Mesenchymal stem cell (in vitro differentiated cells and primary cell): Measurements from ENCODE around the gene CBL.
"Not testable (repeated sequence)": the region's sequence is repeated elsewhere in the genome, so short reads cannot be mapped to it uniquely, and the experiment has no call there.

ENCODE experiments used
- DNase-seq: peaks from one replicate; pipeline ENCODE4 v3.0.0-alpha.2; 2013
- H2AFZ ChIP-seq: one replicate; pipeline ENCODE4 v1.6.1; 2013; ENCODE audit warnings: low read depth, mild to moderate bottlenecking, control low read depth, inconsistent platforms, low read length, moderate library complexity
- H2AK5ac ChIP-seq: 2 replicates; pipeline ENCODE4 v1.6.1; 2013; ENCODE audit warnings: low read length, moderate library complexity, mild to moderate bottlenecking, inconsistent platforms; ENCODE audit not compliant: severe bottlenecking
- H2BK120ac ChIP-seq: one replicate; pipeline ENCODE4 v1.6.1; 2013; ENCODE audit warnings: low read depth, mild to moderate bottlenecking, inconsistent platforms, low read length, moderate library complexity
- H2BK12ac ChIP-seq, 2 experiments: one replicate each; pipeline ENCODE4 v1.6.1; 2013; ENCODE audit warnings: inconsistent platforms in 2 of 2, low read length in 2 of 2, mild to moderate bottlenecking in 2 of 2, moderate library complexity in 2 of 2, control low read depth in 1 of 2
- H2BK15ac ChIP-seq: one replicate; pipeline ENCODE4 v1.6.1; 2013; ENCODE audit warnings: mild to moderate bottlenecking, low read depth, inconsistent platforms; ENCODE audit not compliant: poor library complexity, severe bottlenecking
- H2BK5ac ChIP-seq: 2 replicates; pipeline ENCODE4 v1.6.1; 2013; ENCODE audit warnings: low read depth, mild to moderate bottlenecking, low read length, control low read depth, inconsistent platforms; ENCODE audit not compliant: poor library complexity, severe bottlenecking
- H3K14ac ChIP-seq, 2 experiments: one replicate each; pipeline ENCODE4 v1.6.1; 2013; ENCODE audit warnings: inconsistent platforms in 2 of 2, low read length in 2 of 2, control low read depth in 1 of 2, mild to moderate bottlenecking in 1 of 2, moderate library complexity in 1 of 2
- H3K18ac ChIP-seq, 2 experiments: one replicate each; pipeline ENCODE4 v1.6.1; 2013; ENCODE audit warnings: inconsistent platforms in 2 of 2, low read length in 2 of 2, control low read depth in 1 of 2, low read depth in 1 of 2, mild to moderate bottlenecking in 1 of 2
- H3K23ac ChIP-seq, 2 experiments: one replicate each; pipeline ENCODE4 v1.6.1; 2013; ENCODE audit warnings: inconsistent platforms in 2 of 2, low read length in 2 of 2, mild to moderate bottlenecking in 2 of 2, moderate library complexity in 2 of 2, control low read depth in 1 of 2
- H3K27ac ChIP-seq: 2 replicates; pipeline ENCODE4 v1.5.1; 2013; ENCODE audit warnings: mild to moderate bottlenecking, moderate library complexity, low read length, control low read depth, inconsistent platforms; ENCODE audit not compliant: poor library complexity, severe bottlenecking
- H3K27me3 ChIP-seq, 2 experiments: 2 replicates each; pipeline versions ENCODE4 v1.6.1 to v1.7.0; 2013; ENCODE audit warnings: low read length in 2 of 2, mild to moderate bottlenecking in 2 of 2, moderate library complexity in 2 of 2, control low read depth in 1 of 2, inconsistent platforms in 1 of 2; ENCODE audit not compliant: control insufficient read depth in 1 of 2, insufficient read depth in 1 of 2
- H3K36me3 ChIP-seq, 2 experiments: 2 replicates each; pipeline versions ENCODE4 v1.6.1 to v1.7.0; 2013; ENCODE audit warnings: low read length in 2 of 2, control low read depth in 1 of 2, inconsistent platforms in 1 of 2, low read depth in 1 of 2, mild to moderate bottlenecking in 1 of 2; ENCODE audit not compliant: insufficient read depth in 2 of 2, control insufficient read depth in 1 of 2
- H3K4ac ChIP-seq, 2 experiments: one replicate each; pipeline ENCODE4 v1.6.1; 2013; ENCODE audit warnings: inconsistent platforms in 2 of 2, low read length in 2 of 2, mild to moderate bottlenecking in 2 of 2, moderate library complexity in 2 of 2, control low read depth in 1 of 2, low read depth in 1 of 2
- H3K4me1 ChIP-seq: 2 replicates; pipeline ENCODE4 v1.6.1; 2013; ENCODE audit warnings: low read depth, low read length, control low read depth; ENCODE audit not compliant: control insufficient read depth, insufficient read depth
- H3K4me2 ChIP-seq: 2 replicates; pipeline ENCODE4 v1.6.1; 2013; ENCODE audit warnings: low read length, mild to moderate bottlenecking, inconsistent platforms; ENCODE audit not compliant: poor library complexity, severe bottlenecking
- H3K4me3 ChIP-seq, 2 experiments: 2 replicates each; pipeline versions ENCODE4 v1.5.1 to v1.7.0; 2013; ENCODE audit warnings: low read length in 2 of 2, mild to moderate bottlenecking in 2 of 2, control low read depth in 1 of 2, low read depth in 1 of 2; ENCODE audit not compliant: insufficient read depth in 1 of 2
- H3K79me1 ChIP-seq: replicated peaks from 2 replicates; pipeline ENCODE4 v1.6.1; 2013; ENCODE audit warnings: mild to moderate bottlenecking, control low read depth, low read length, inconsistent platforms; ENCODE audit not compliant: poor library complexity, severe bottlenecking
- H3K9ac ChIP-seq: 2 replicates; pipeline ENCODE4 v1.7.0; 2013; ENCODE audit warnings: mild to moderate bottlenecking, low read length, moderate library complexity
- H3K9me3 ChIP-seq: 2 replicates; pipeline ENCODE4 v1.7.0; 2013; ENCODE audit warnings: mild to moderate bottlenecking, low read length; ENCODE audit not compliant: control insufficient read depth
- H4K8ac ChIP-seq: one replicate; pipeline ENCODE4 v1.6.1; 2013; ENCODE audit warnings: inconsistent platforms, mild to moderate bottlenecking, low read length, moderate library complexity
- H4K91ac ChIP-seq: one replicate; pipeline ENCODE4 v1.6.1; 2013; ENCODE audit warnings: mild to moderate bottlenecking, low read length, inconsistent platforms
- WGBS: methylation state at CpG from one replicate; pipeline ENCODE4 v1.1.7; 2013; ENCODE audit warnings: mixed read lengths; 5-methylcytosine and 5-hydroxymethylcytosine counted together

Gene CBL

DNA sequence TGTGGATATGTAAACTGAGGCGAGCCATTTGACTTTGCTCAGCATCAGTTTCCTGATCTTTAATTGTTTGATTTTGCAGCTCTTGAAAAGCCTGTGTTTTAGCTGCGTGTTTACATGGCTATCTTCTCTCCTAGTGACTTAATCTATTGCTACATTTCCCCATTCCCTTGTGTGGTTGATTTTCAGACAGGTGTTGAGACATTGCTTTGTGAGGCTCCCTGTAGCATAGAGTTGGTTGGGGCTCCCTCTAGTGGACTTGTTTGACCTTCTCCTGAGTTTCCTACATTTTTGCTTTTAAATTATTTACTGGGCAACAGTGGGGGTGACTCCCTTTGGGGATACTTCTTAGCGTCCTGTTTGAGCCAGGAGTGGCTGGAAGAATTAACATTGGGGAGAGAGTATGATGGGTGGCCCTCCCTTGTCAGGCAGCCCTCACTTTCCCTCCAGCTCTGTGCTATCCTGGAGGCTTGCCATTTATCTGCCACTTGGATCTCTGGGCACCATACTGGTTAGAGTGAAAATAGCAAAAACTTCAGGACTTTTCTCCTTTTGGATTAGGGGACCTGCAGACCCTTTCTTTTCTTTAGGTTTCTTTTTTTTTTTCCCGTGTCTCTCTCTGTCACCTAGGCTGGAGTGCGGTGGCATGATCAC is 9.2 kb upstream of the CBL start:
- Histone ChIP-seq H3K9ac (no peak overlapping the region), H3K27ac (no peak overlapping the region), H3K27me3 (peaks cover 3 to 6% of the 10 kb centered on the region in 2 experiments), H3K4me2 (no peak overlapping the region), H2BK5ac (no peak overlapping the region), H3K18ac (no peak overlapping the region), H4K8ac (no peak overlapping the region), H2BK15ac (no peak overlapping the region), H3K14ac (no peak overlapping the region), H3K36me3 (no peaks in the 10 kb centered on the region), H3K9me3 (no peaks in the 10 kb centered on the region), H3K4ac (no peak overlapping the region), H2BK120ac (no peak overlapping the region), H3K23ac (no peak overlapping the region), H2AFZ (no peak overlapping the region), H4K91ac (no peak overlapping the region), H3K4me3 (no peak overlapping the region), H2BK12ac (no peak overlapping the region), H3K4me1 (no peaks in the 10 kb centered on the region), H3K79me1 (no peaks in the 10 kb centered on the region), H2AK5ac (no peak overlapping the region)
- WGBS: 35% methylated on average over 3 of the region's 5 CpGs
- DNase-seq: peak; percentile 91

DNA sequence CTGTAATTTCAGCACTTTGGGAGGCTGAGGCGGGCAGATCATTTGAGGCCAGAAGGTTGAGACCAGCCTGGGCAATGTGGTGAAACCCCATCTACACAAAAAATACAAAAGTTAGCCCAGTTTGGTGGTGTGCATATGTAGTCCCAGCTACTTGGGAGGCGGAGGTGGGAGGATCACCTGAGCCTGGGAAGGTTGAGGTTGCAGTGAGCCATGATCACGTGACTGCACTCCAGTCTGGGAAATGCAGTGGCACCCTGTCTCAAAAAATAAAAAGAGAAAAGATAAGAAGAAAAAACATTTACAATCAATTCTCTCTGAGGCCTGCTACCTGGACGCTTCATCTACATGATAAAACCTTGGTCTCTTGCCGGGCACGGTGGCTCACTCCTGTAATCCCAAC is 7.2 kb upstream of the CBL start:
- Histone ChIP-seq H3K27me3 (peaks cover 3 to 6% of the 10 kb centered on the region in 2 experiments), H2AFZ (no peak overlapping the region), H4K91ac (no peak overlapping the region), H2AK5ac (no peak overlapping the region), H3K4me3 (no peak overlapping the region), H3K9me3 (no peaks in the 10 kb centered on the region), H3K23ac (no peak overlapping the region), H3K27ac (no peak overlapping the region), H2BK15ac (no peak overlapping the region), H3K4ac (no peak overlapping the region), H4K8ac (no peak overlapping the region), H2BK120ac (no peak overlapping the region), H3K14ac (no peak overlapping the region), H3K9ac (no peak overlapping the region), H3K36me3 (no peaks in the 10 kb centered on the region), H2BK12ac (no peak overlapping the region), H3K79me1 (no peaks in the 10 kb centered on the region), H2BK5ac (no peak overlapping the region), H3K4me2 (no peak overlapping the region), H3K18ac (no peak overlapping the region), H3K4me1 (no peaks in the 10 kb centered on the region)
- 93% methylated on average over 4 of the region's 6 CpGs for WGBS
- DNase-seq: no peak

DNA sequence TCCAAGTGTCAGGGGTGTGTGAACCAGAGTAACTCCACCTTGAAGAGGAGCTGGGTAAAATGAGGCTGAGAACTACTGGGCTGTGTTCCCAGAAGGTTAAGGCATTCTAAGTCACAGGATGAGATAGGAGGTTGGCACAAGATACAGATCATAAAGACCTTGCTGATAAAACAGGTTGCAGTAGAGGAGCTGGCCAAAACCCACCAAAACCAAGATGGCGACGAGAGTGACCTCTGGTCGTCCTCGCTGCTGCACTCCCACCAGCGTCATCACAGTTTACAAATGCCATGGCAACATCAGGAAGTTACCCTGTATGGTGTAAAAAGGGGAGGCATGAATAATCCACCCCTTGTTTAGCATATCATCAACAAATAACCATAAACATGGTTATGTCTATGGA is 4.9 kb upstream of the CBL start:
- 93% methylated on average over 5 of the region's 5 CpGs for WGBS
- H3K27me3 ChIP-seq, H3K9me3 ChIP-seq, H3K4me2 ChIP-seq, H3K27ac ChIP-seq, H4K91ac ChIP-seq, H3K4me1 ChIP-seq, H3K79me1 ChIP-seq, H2BK120ac ChIP-seq, H3K4me3 ChIP-seq, H3K4ac ChIP-seq, H3K36me3 ChIP-seq, DNase-seq, H3K18ac ChIP-seq, H4K8ac ChIP-seq, H2AFZ ChIP-seq, H3K14ac ChIP-seq, H3K9ac ChIP-seq, H2BK5ac ChIP-seq, H3K23ac ChIP-seq, H2BK12ac ChIP-seq, H2BK15ac ChIP-seq, H2AK5ac ChIP-seq: not testable (repeated sequence)

DNA sequence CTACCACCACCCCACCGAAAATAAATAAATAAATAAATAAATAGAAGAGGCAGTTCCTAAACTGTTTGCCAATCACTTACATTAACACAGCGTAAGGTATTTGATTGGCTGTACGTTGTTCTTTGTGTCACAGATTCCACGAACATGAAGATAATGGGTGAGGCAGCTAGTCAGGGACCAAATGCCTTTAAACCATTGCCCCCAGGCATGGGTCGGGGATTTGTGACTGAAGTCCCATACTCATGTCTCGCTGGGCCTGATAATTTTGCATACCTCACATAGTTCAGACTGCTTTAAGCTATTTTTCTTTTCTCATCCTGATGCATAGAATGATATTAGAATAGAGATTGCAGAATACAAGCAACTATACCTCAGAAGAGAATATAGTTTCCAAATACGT is 3.6 kb upstream of the CBL start:
- no peak overlapping the region for H2AK5ac ChIP-seq
- no peaks in the 10 kb centered on the region for H3K9me3 ChIP-seq
- no peak overlapping the region for H2BK15ac ChIP-seq
- no peak overlapping the region for H3K4me2 ChIP-seq
- no peak overlapping the region for H3K4me3 ChIP-seq
- no peak overlapping the region for H2BK5ac ChIP-seq
- H3K4me1 ChIP-seq: peaks cover 1% of the 10 kb centered on the region
- no peak overlapping the region for H3K23ac ChIP-seq
- H2BK120ac ChIP-seq: no peak overlapping the region
- no peak overlapping the region for H3K27ac ChIP-seq
- no peak for DNase-seq
- no peaks in the 10 kb centered on the region for H3K36me3 ChIP-seq
- no peaks in the 10 kb centered on the region for H3K27me3 ChIP-seq
- 96% methylated on average over 5 of the region's 7 CpGs for WGBS
- H2BK12ac ChIP-seq: no peak overlapping the region
- H4K8ac ChIP-seq: no peak overlapping the region
- H3K14ac ChIP-seq: no peak overlapping the region
- H3K9ac ChIP-seq: no peak overlapping the region
- H2AFZ ChIP-seq: no peak overlapping the region
- H3K18ac ChIP-seq: no peak overlapping the region
- no peak overlapping the region for H4K91ac ChIP-seq
- H3K79me1 ChIP-seq: no peaks in the 10 kb centered on the region
- H3K4ac ChIP-seq: no peak overlapping the region
